CD8-positive, alpha-beta memory T cell (primary cell): ENCODE results near the gene DISP2. TPM values are rescaled to one million over a fixed set of nuclear protein-coding genes. Genes with fewer than 3 reads are reported as not detected.

Experiments
- CTCF ChIA-PET: fragments of 350-600 bp; sonication (Branson Sonifier 250); formaldehyde crosslinking; loops from one replicate; lab custom pipeline; 2021; ENCODE audit warnings: antibody characterized with exemption; lab: Charles Lee
- POLR2A ChIA-PET: fragments of 350-600 bp; sonication (Branson Sonifier 250); formaldehyde crosslinking; loops from one replicate; lab custom pipeline; 2021; ENCODE audit warnings: antibody characterized with exemption; lab: Charles Lee
- DNase-seq, 5 donors: peaks; one replicate each; pipeline versions ENCODE4 v3.0.0 to v3.0.0-alpha.2; 2020 to 2022; ENCODE audit warnings: mixed read lengths in 1 of 5
- H3K27ac ChIP-seq: one replicate; pipeline ENCODE4 v1.7.0; 2013; ENCODE audit warnings: low read depth, mild to moderate bottlenecking, low read length, moderate library complexity
- H3K27me3 ChIP-seq: 2 replicates; pipeline ENCODE4 v1.7.0; 2013; ENCODE audit warnings: low read length, mild to moderate bottlenecking; ENCODE audit not compliant: insufficient read depth, poor library complexity, severe bottlenecking
- H3K36me3 ChIP-seq: 2 replicates; pipeline ENCODE4 v1.7.0; 2013; ENCODE audit warnings: mild to moderate bottlenecking, low read length, moderate library complexity; ENCODE audit not compliant: insufficient read depth
- H3K4me1 ChIP-seq: 2 replicates; pipeline ENCODE4 v1.7.0; 2013; ENCODE audit warnings: mild to moderate bottlenecking, low read length, moderate library complexity; ENCODE audit not compliant: insufficient read depth
- H3K4me3 ChIP-seq: 2 replicates; pipeline ENCODE4 v1.7.0; 2013; ENCODE audit warnings: mild to moderate bottlenecking, low read length
- H3K9me3 ChIP-seq: 2 replicates; pipeline ENCODE4 v1.7.0; 2013; ENCODE audit warnings: mild to moderate bottlenecking, low read length
- H3K27ac Mint-ChIP-seq, 8 donors: one replicate each; pipeline ENCODE4 v1.8.0; 2020 to 2021; ENCODE audit warnings: mixed read lengths in 8 of 8, mild to moderate bottlenecking in 6 of 8, inconsistent platforms in 3 of 8, moderate library complexity in 3 of 8
- H3K27me3 Mint-ChIP-seq, 2 donors: one replicate each; pipeline ENCODE4 v1.8.0; 2020 to 2021; ENCODE audit warnings: mixed read lengths in 2 of 2, mild to moderate bottlenecking in 1 of 2, moderate library complexity in 1 of 2
- H3K36me3 Mint-ChIP-seq, 3 donors: one replicate each; pipeline ENCODE4 v1.8.0; 2020 to 2021; ENCODE audit warnings: mixed read lengths in 3 of 3, inconsistent platforms in 1 of 3, mild to moderate bottlenecking in 1 of 3
- H3K4me1 Mint-ChIP-seq, 3 donors: one replicate each; pipeline ENCODE4 v1.8.0; 2020 to 2021; ENCODE audit warnings: mixed read lengths in 3 of 3, inconsistent platforms in 1 of 3, mild to moderate bottlenecking in 1 of 3
- H3K4me3 Mint-ChIP-seq, 7 donors: one replicate each; pipeline ENCODE4 v1.8.0; 2020 to 2021; ENCODE audit warnings: mixed read lengths in 7 of 7, mild to moderate bottlenecking in 6 of 7, moderate library complexity in 4 of 7, inconsistent platforms in 2 of 7
- H3K9me3 Mint-ChIP-seq, 5 donors: one replicate each; pipeline ENCODE4 v1.8.0; 2020 to 2022; ENCODE audit warnings: mixed read lengths in 5 of 5, mild to moderate bottlenecking in 3 of 5, moderate library complexity in 2 of 5, inconsistent platforms in 1 of 5
- polyA plus RNA-seq: library from polyadenylated mRNA; unstranded; fragments of 300-500 nt; fragmentation: Illumina TruSeq; gene quantifications from one replicate; pipeline ENCODE4 v1.2.3, GENCODE V29; 2021
- total RNA-seq, 2 experiments: library from RNA; stranded (reverse); gene quantifications; one replicate each; pipeline ENCODE4 v1.2.3, GENCODE V29; 2021

DISP2 gene
- total and polyA plus RNA-seq, 3 experiments from 2014 or later, result 0.18 to 1.1 (median 1.1) TPM

- H3K27ac Mint-ChIP-seq, result peak within 1 kb of the TSS in 1 of 8 donors; percentile 32
- DNase-seq, result no peak
- Histone ChIP-seq H3K4me3 (no peak within 1 kb of the TSS), H3K27ac (no peak within 1 kb of the TSS), H3K27me3 (no peaks in the 10 kb centered on the region), H3K9me3 (no peaks in the 10 kb centered on the region), H3K36me3 (no peaks in the 10 kb centered on the region), H3K4me1 (peaks cover 16% of the 10 kb centered on the region)
- ChIA-PET POLR2A (no interaction called here), CTCF (interaction anchor here (0.9 to 12.4 kb wide), 10 partner anchors 12 to 100 kb away, joined by 3 to 268 read pairs (median 26); partner anchors contain the start of genes BAHD1, INAFM2 and PLCB2)
- H3K9me3 Mint-ChIP-seq, result no peaks in the 10 kb centered on the region
- H3K36me3 Mint-ChIP-seq, result no peaks in the 10 kb centered on the region
- H3K4me1 Mint-ChIP-seq, result peaks cover 4 to 7% (median 4%) of the 10 kb centered on the region in 3 donors
- no peak within 1 kb of the TSS for H3K4me3 Mint-ChIP-seq
- H3K27me3 Mint-ChIP-seq, result peaks cover 2 to 4% of the 10 kb centered on the region in 2 donors
Observed at GRCh38 chr15:40340740-40341400, 17.1 kb upstream of the DISP2 start, which contains the start of gene CCDC9B. TSS of gene CCDC9B (minus strand) at chr15:40340939. CDS start at chr15:40340819, 120 bp downstream.

GRCh38 chr15:40342416-40343320 is 15.4 kb upstream of the DISP2 start:
- no peaks in the 10 kb centered on the region for H3K27me3 ChIP-seq
- H3K27ac ChIP-seq, result no peak overlapping the region
- no peaks in the 10 kb centered on the region for H3K9me3 ChIP-seq
- Mint-ChIP-seq H3K4me3 (no peak overlapping the region), H3K9me3 (no peaks in the 10 kb centered on the region), H3K27ac (no peak overlapping the region), H3K4me1 (peaks cover 2 to 7% (median 4%) of the 10 kb centered on the region in 3 donors), H3K27me3 (peaks cover 2 to 4% of the 10 kb centered on the region in 2 donors), H3K36me3 (no peaks in the 10 kb centered on the region)
- no peaks in the 10 kb centered on the region for H3K36me3 ChIP-seq
- no peak overlapping the region for H3K4me3 ChIP-seq
- CTCF ChIA-PET, result interaction anchor here (1.2 to 12.4 kb wide), 11 partner anchors 12 to 80 kb away, joined by 3 to 268 read pairs (median 32); partner anchors contain the start of genes DISP2, INAFM2, IVD and PLCB2
- POLR2A ChIA-PET, result no interaction called here
- peaks cover 16% of the 10 kb centered on the region for H3K4me1 ChIP-seq
- no peak for DNase-seq

GRCh38 chr15:40343512-40343911 is 14.5 kb upstream of the DISP2 start:
- ChIA-PET CTCF (interaction anchor here (1.3 to 12.4 kb wide), 18 partner anchors 8 to 126 kb away, joined by 3 to 268 read pairs (median 12); partner anchors contain the start of genes BAHD1, DISP2, INAFM2 and IVD), POLR2A (no interaction called here)
- Mint-ChIP-seq H3K36me3 (no peaks in the 10 kb centered on the region), H3K4me3 (no peak overlapping the region), H3K27me3 (no peaks in the 10 kb centered on the region), H3K9me3 (no peaks in the 10 kb centered on the region), H3K27ac (no peak overlapping the region), H3K4me1 (no peaks in the 10 kb centered on the region)
- Histone ChIP-seq H3K36me3 (no peaks in the 10 kb centered on the region), H3K4me1 (peaks cover 8% of the 10 kb centered on the region), H3K9me3 (no peaks in the 10 kb centered on the region), H3K4me3 (no peak overlapping the region), H3K27me3 (no peaks in the 10 kb centered on the region), H3K27ac (no peak overlapping the region)
- DNase-seq, result no peak

DNA sequence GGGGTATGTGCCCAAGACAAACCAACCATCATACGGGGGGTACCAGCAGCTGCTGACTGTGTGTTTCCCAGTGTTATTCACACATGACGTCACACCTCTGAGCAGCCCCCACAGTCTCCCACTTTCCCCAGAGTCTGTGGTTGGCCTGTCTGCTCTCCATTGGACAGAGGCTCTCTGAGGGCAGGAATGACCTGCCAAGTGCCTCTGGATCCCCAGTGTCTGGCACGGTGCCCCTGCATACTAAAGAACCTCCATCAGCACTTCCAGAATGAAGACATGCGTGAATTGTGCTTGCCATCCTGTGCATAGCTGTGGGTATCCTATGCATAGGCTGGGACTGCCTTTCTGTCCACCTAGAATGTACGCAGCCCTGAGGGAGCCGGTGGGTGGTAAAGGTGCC is 13.8 kb upstream of the DISP2 start:
- Histone ChIP-seq H3K4me3 (no peak overlapping the region), H3K27ac (no peak overlapping the region), H3K36me3 (no peaks in the 10 kb centered on the region), H3K27me3 (no peaks in the 10 kb centered on the region), H3K4me1 (peaks cover 8% of the 10 kb centered on the region), H3K9me3 (no peaks in the 10 kb centered on the region)
- no peaks in the 10 kb centered on the region for H3K36me3 Mint-ChIP-seq
- ChIA-PET POLR2A (interaction anchor here (1.0 kb wide), 1 partner anchor 78 kb away, joined by 3 read pairs; no protein-coding TSS in a partner anchor), CTCF (interaction anchor here (0.7 to 12.4 kb wide), 32 partner anchors 8 to 163 kb away, joined by 3 to 268 read pairs (median 5); partner anchors contain the start of genes BAHD1, DISP2, INAFM2 and IVD)
- H3K4me1 Mint-ChIP-seq, result no peaks in the 10 kb centered on the region
- no peak overlapping the region for H3K4me3 Mint-ChIP-seq
- no peaks in the 10 kb centered on the region for H3K27me3 Mint-ChIP-seq
- no peak for DNase-seq
- H3K9me3 Mint-ChIP-seq, result no peaks in the 10 kb centered on the region
- peak overlapping the region in 1 of 8 donors; percentile 43 for H3K27ac Mint-ChIP-seq

GRCh38 chr15:40344631-40345120 is 13.3 kb upstream of the DISP2 start:
- Histone ChIP-seq H3K9me3 (no peaks in the 10 kb centered on the region), H3K36me3 (no peaks in the 10 kb centered on the region), H3K4me3 (no peak overlapping the region), H3K27ac (no peak overlapping the region), H3K4me1 (peaks cover 8% of the 10 kb centered on the region), H3K27me3 (no peaks in the 10 kb centered on the region)
- Mint-ChIP-seq H3K36me3 (no peaks in the 10 kb centered on the region), H3K9me3 (no peaks in the 10 kb centered on the region), H3K4me1 (no peaks in the 10 kb centered on the region), H3K27me3 (no peaks in the 10 kb centered on the region), H3K27ac (peak overlapping the region in 1 of 8 donors; percentile 43), H3K4me3 (no peak overlapping the region)
- CTCF ChIA-PET, result interaction anchor here (0.7 to 12.4 kb wide), 33 partner anchors 9 to 573 kb away, joined by 3 to 268 read pairs (median 5); partner anchors contain the start of genes BAHD1, DISP2, INAFM2 and IVD
- DNase-seq, result peak; percentile 51 to 76 (median 62)
- POLR2A ChIA-PET, result interaction anchor here (0.7 to 1.0 kb wide), 2 partner anchors 19 to 78 kb away, joined by 3 read pairs; no protein-coding TSS in a partner anchor

DNA sequence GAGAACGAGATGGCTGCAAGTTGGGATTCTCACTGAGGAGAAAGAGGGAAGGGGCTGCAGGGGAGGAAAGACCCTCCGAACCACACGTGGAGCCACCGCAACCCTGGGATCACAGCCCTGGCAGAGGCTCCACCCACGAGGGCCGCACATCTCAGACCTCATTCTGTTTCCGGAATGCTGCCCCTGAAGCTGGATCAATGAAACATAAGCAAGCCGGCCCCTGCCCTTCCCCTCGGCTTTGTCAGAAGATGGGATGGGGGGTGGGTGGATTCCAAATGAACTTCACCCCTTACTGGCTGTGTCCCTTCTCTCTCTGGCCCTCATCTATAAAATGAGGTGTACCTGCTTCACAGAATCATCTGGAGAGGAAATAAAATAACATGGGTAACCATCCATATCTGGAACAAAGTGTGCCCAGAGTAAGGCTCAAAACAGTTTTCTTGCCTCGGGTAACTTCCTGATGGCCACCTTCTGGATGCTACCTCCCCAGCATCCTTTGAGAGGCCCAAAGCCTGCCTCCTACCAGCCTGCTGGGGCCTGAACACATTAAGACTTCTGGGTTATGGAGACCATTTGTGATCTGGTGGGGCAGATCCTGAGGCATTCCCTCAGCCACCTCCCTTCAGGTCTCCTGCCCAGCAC is 12.7 kb upstream of the DISP2 start:
- CTCF ChIA-PET, result interaction anchor here (1.0 to 12.4 kb wide), 21 partner anchors 9 to 573 kb away, joined by 3 to 268 read pairs (median 7); partner anchors contain the start of genes BAHD1, INAFM2, IVD and KNSTRN
- no peaks in the 10 kb centered on the region for H3K36me3 Mint-ChIP-seq

DNA sequence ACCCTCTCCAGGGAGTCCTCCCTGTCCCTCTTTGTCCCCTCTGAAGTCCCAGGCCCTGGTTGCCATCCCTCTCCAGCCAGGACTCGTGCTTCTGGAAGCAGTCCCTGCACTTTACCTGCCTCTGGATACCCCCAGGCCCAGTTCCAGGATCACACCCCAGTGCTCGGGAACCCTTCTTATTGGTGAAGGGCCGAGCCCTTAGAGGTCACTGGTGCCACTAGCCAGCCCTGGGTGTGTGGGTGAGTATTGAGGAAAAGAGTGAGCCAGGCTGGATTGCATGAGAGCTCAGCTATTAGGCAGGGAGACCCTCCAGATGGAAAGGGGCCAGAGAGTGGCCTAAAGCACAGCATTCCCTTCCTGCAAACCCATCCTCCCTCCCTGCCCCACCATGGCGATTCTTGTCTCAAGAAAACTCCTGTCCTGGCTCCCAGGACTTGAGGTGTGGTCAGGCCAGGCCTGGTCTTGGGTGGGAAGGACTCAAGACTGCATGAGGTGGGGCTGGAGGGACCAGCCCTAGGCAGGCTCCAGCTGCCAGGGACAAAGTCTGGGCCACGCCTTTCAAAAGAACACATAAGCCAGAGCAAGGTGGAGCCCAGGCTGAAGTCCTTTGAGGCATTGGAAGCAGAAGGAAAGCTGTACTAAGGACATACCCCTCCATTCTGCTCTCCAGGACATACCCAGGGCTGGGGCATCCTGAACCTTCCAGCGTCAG is 12.0 kb upstream of the DISP2 start:
- DNase-seq, result no peak
- Histone ChIP-seq H3K4me3 (no peak overlapping the region), H3K9me3 (no peaks in the 10 kb centered on the region), H3K4me1 (peaks cover 8% of the 10 kb centered on the region), H3K27ac (no peak overlapping the region), H3K36me3 (no peaks in the 10 kb centered on the region), H3K27me3 (no peaks in the 10 kb centered on the region)
- Mint-ChIP-seq H3K27ac (no peak overlapping the region), H3K9me3 (no peaks in the 10 kb centered on the region), H3K27me3 (no peaks in the 10 kb centered on the region), H3K36me3 (no peaks in the 10 kb centered on the region), H3K4me3 (no peak overlapping the region), H3K4me1 (no peaks in the 10 kb centered on the region)
- POLR2A ChIA-PET, result no interaction called here
- CTCF ChIA-PET, result interaction anchor here (1.2 to 12.4 kb wide), 8 partner anchors 8 to 574 kb away, joined by 3 to 268 read pairs (median 19); partner anchors contain the start of genes BAHD1 and INAFM2

More for the DNA sequence above, 12.7 kb upstream of the DISP2 start:
- H3K27ac Mint-ChIP-seq, result no peak overlapping the region
- POLR2A ChIA-PET, result interaction anchor here (0.7 kb wide), 1 partner anchor 20 kb away, joined by 3 read pairs; no protein-coding TSS in a partner anchor
- no peak overlapping the region for H3K4me3 ChIP-seq
- H3K4me1 ChIP-seq, result peaks cover 8% of the 10 kb centered on the region
- no peaks in the 10 kb centered on the region for H3K9me3 Mint-ChIP-seq
- no peaks in the 10 kb centered on the region for H3K36me3 ChIP-seq
- no peaks in the 10 kb centered on the region for H3K9me3 ChIP-seq
- H3K27me3 ChIP-seq, result no peaks in the 10 kb centered on the region
- H3K27ac ChIP-seq, result no peak overlapping the region
- no peaks in the 10 kb centered on the region for H3K4me1 Mint-ChIP-seq
- no peaks in the 10 kb centered on the region for H3K27me3 Mint-ChIP-seq
- DNase-seq, result no peak
- no peak overlapping the region for H3K4me3 Mint-ChIP-seq
